ENCODE measurements around the gene SUMF2. TPM values are rescaled to one million over a fixed set of nuclear protein-coding genes. Genes with fewer than 3 reads are reported as not detected.
"Not testable (repeated sequence)": the region's sequence is repeated elsewhere in the genome, so short reads cannot be mapped to it uniquely, and the experiment has no call there.

The SUMF2 gene
- 40.3 TPM for total RNA-seq
- 10 to 100 TPM; 35.4 to 71.6 (median 53.2) TPM for polyA plus RNA-seq (ENCODE audit: insufficient read depth in 1 of 8, insufficient read length in 8 of 8, low replicate concordance in 1 of 8)
- long read RNA-seq, donor 1, partial matches to known transcripts = 5 of 9 reads
- long read RNA-seq, donor 1, other reads (novel, unspliced or antisense) = 0 of 9 reads
- long read RNA-seq, donor 2, partial matches to known transcripts = 0 of 3 reads
- long read RNA-seq, donor 2, other reads (novel, unspliced or antisense) = 0 of 3 reads
- long read RNA-seq, donor 3, partial matches to known transcripts = 0 of 48 reads
- long read RNA-seq, donor 3, other reads (novel, unspliced or antisense) = 39 of 48 reads
- long read RNA-seq, donor 4, partial matches to known transcripts = 0 of 17 reads
- long read RNA-seq, donor 4, other reads (novel, unspliced or antisense) = 9 of 17 reads
- long read RNA-seq, donor 5, transcript SUMF2-208 (9 exons, 2,052 nt) = major isoform, 13 of 1,751 reads
- long read RNA-seq, donor 5, partial matches to known transcripts = 346 of 1,751 reads
- long read RNA-seq, donor 5, other reads (novel, unspliced or antisense) = 1,384 of 1,751 reads
- long read RNA-seq, donor 6, transcript SUMF2-208 (9 exons, 2,052 nt) = major isoform, 9 of 17 reads
- long read RNA-seq, donor 6, partial matches to known transcripts = 0 of 17 reads
- long read RNA-seq, donor 6, other reads (novel, unspliced or antisense) = 0 of 17 reads
- long read RNA-seq, donor 7, transcript SUMF2-208 (9 exons, 2,052 nt) = major isoform, 5 of 15 reads
- long read RNA-seq, donor 7, partial matches to known transcripts = 0 of 15 reads
- long read RNA-seq, donor 7, other reads (novel, unspliced or antisense) = 5 of 15 reads
- long read RNA-seq, donor 8, partial matches to known transcripts = 0 of 6 reads
- long read RNA-seq, donor 8, other reads (novel, unspliced or antisense) = 0 of 6 reads
- long read RNA-seq, donor 9, partial matches to known transcripts = 0 of 5 reads
- long read RNA-seq, donor 9, other reads (novel, unspliced or antisense) = 0 of 5 reads
- long read RNA-seq, donor 10, partial matches to known transcripts = 578 of 1,175 reads
- long read RNA-seq, donor 10, other reads (novel, unspliced or antisense) = 587 of 1,175 reads
- long read RNA-seq, donor 11, transcript SUMF2-208 (9 exons, 2,052 nt) = major isoform, 6 of 17 reads
- long read RNA-seq, donor 11, partial matches to known transcripts = 5 of 17 reads
- long read RNA-seq, donor 11, other reads (novel, unspliced or antisense) = 0 of 17 reads

DNA sequence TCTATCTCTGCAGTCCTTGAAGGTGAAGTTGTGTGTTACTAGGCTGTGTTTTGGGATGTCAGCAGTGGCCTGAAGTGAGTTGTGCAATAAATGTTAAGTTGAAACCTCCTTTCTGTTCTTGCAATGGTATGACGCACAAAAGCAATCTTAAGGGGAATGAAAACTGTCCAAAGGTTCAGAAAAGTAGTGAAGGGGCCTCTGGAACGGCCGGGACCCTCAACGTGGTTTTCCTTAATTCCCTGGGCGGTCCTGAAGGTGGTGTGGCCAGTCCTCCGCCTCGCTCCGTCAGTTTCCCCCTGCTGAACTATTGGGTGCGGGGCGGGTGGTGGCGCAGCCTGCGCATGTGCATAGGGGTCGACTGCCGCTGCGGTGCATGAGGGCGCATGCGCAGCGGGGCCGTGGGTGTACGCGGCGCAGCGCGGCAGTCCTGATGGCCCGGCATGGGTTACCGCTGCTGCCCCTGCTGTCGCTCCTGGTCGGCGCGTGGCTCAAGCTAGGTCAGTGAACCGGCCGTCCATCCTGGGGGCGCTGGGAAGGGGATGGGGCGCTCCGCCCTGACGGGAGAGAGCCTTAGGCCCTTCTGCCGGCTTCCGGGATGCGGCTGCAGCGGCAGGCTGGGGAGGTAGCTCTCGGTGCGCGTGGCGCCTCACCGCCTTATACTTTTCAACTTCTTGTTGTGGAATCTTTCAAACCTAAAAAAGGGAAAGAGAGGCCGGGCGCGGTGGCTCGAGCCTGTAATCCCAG is at the start of gene SUMF2:
Gene SUMF2, plus strand, starts transcription at position 405 of the 744 bp plus-strand sequence. Its CDS starts 26 bp downstream, at position 431.
- peak; percentile 96 for DNase-seq
- WGBS (ENCODE audit: insufficient coverage) = under 1% methylated on average over 45 of the region's 49 CpGs
- Histone ChIP-seq H3K4me3 (ENCODE audit: low read length) (peak within 1 kb of the TSS; percentile 89), H3K27me3 (ENCODE audit: control insufficient read depth, insufficient read depth, low read length) (no peaks in the 10 kb centered on the region), H3K4me1 (ENCODE audit: control insufficient read depth, insufficient read depth, low read length) (no peaks in the 10 kb centered on the region), H3K9me3 (replicated peaks; ENCODE audit: control insufficient read depth, low read depth, low read length) (no peaks in the 10 kb centered on the region), H3K36me3 (ENCODE audit: control insufficient read depth, insufficient read depth, low read length) (peaks cover 42% of the 10 kb centered on the region), H3K27ac (ENCODE audit: low read length) (peak within 1 kb of the TSS; percentile 95)

DNA sequence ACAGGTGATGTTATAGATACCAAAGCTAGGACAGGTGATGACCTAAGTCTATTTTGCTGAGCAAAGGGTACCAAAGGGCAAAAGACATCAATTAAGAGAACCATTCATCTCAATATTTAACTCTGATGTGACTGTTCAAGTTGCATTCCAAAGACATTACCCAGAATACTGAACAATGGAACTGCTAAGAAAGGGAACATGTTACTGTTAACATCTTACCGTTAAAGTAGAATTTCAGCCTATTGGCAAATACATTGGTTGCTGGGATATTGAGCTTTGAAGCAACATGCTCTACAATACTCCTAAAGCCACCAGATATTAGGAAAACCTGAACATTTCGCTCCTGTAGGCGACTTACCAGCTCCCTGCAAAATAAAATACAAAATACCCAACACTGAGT is 47.1 kb upstream of the SUMF2 start:
- H3K36me3 ChIP-seq (ENCODE audit: control insufficient read depth, insufficient read depth, low read length) = peaks cover 25% of the 10 kb centered on the region
- WGBS (ENCODE audit: insufficient coverage) = no CpG with 5 or more reads among the region's 3 CpGs
- not testable (repeated sequence) for H3K4me3 ChIP-seq (ENCODE audit: low read length); H3K4me1 ChIP-seq (ENCODE audit: control insufficient read depth, insufficient read depth, low read length); H3K27ac ChIP-seq (ENCODE audit: low read length); H3K27me3 ChIP-seq (ENCODE audit: control insufficient read depth, insufficient read depth, low read length); DNase-seq; H3K9me3 ChIP-seq (replicated peaks; ENCODE audit: control insufficient read depth, low read depth, low read length)

DNA sequence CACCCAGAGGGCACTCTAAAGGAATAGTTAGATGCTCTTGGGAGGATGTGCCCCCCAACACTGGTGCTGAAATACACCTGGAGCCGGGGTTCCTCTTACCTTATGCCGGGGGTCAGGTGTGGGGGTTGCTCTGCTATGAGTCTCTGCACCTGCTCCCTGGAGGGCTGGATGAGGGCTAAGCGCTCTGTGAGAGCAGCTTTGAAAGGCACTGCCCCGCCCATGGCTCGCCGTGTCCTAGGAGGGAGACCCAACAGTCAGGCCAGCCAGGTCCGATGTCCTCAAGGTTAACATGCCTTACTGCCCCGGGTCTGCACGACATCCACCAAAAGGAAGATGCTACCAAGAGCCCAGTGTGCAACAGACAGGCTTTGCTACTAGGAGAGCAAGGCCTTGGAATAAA is 44.6 kb upstream of the SUMF2 start:
- DNase-seq = no peak
- no peaks in the 10 kb centered on the region for H3K4me1 ChIP-seq (ENCODE audit: control insufficient read depth, insufficient read depth, low read length)
- H3K9me3 ChIP-seq (replicated peaks; ENCODE audit: control insufficient read depth, low read depth, low read length) = no peaks in the 10 kb centered on the region
- no peak overlapping the region for H3K4me3 ChIP-seq (ENCODE audit: low read length)
- H3K36me3 ChIP-seq (ENCODE audit: control insufficient read depth, insufficient read depth, low read length) = peaks cover 20% of the 10 kb centered on the region
- no peak overlapping the region for H3K27ac ChIP-seq (ENCODE audit: low read length)
- no peaks in the 10 kb centered on the region for H3K27me3 ChIP-seq (ENCODE audit: control insufficient read depth, insufficient read depth, low read length)
- 93% methylated on average over 9 of the region's 9 CpGs for WGBS (ENCODE audit: insufficient coverage)

DNA sequence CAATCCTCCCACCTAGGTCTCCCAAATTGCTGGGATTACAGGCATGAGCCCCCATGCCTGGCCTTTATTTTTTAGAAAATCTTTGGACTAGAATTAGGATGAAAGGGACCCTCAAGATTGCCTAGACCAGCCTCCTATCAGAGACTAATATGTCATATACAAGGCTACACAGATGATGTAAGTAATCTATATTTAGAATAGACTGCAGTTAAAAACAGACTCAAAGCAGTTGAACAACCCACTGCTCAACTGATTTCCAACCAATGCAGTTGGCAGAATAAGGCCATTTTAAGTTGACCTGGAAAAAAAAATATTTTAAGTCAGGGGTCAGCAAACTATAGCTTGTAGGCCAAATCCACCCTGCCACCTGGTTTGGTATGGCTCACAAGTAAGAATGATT is 40.6 kb upstream of the SUMF2 start:
- no peaks in the 10 kb centered on the region for H3K4me1 ChIP-seq (ENCODE audit: control insufficient read depth, insufficient read depth, low read length)
- no peak for DNase-seq
- no peaks in the 10 kb centered on the region for H3K9me3 ChIP-seq (replicated peaks; ENCODE audit: control insufficient read depth, low read depth, low read length)
- H3K36me3 ChIP-seq (ENCODE audit: control insufficient read depth, insufficient read depth, low read length) = peaks cover 20% of the 10 kb centered on the region
- no peak overlapping the region for H3K4me3 ChIP-seq (ENCODE audit: low read length)
- H3K27ac ChIP-seq (ENCODE audit: low read length) = no peak overlapping the region
- no peaks in the 10 kb centered on the region for H3K27me3 ChIP-seq (ENCODE audit: control insufficient read depth, insufficient read depth, low read length)

DNA sequence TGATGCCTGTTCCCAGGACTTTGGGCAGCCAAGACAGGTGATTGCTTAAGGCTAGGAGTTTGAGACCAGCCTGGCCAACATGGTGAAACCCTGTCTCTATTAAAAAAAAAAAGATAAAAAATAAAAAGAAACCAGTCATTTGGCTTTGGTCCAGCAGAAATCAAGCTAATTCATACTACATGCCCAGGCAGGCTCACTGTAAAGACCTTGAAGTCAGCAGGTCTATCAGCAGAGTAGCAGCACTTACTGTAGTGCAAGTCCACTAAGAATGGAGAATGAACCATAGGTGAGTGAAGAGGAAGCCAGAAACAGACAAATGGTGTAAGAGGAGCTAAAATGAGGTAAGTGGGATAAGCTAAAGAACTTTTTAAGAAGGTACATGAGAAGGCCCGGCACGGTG is 37.5 kb upstream of the SUMF2 start:
- no peak overlapping the region for H3K27ac ChIP-seq (ENCODE audit: low read length)
- WGBS (ENCODE audit: insufficient coverage) = no CpG with 5 or more reads among the region's 2 CpGs

DNA sequence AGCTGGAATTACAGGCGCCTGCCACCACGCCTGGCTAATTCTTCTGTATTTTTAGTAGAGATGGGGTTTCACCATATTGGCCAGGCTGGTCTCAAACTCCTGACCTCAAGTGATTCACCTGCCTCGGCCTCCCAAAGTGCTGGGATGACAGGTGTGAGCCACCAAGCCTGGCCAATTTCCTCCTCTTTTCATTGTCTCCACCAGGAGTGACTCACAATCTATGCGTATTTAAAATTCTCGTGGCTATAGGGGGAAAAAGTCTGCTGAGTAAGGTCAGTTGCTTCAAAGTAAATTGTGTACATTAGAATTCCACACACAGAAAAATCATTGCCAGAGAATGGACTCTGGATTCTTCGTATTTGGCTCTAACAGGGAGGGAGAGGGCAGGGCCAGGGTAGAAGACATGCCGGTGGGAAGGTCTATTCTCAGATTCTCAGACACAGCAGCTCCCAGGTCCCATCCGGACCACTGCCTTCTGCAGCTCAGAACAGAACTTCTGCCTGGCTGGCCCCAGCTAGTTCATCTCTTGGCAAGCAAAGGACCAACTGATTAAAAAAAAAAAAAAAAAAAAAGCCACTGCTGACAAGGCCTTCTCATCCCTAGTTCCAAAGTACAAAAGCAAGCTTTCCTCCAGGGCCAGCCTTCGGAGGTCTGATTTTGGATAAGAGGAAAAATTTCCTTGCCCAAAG is 35.0 kb upstream of the SUMF2 start:
- 90% methylated on average over 2 of the region's 9 CpGs for WGBS (ENCODE audit: insufficient coverage)

More for the DNA sequence above, 37.5 kb upstream of the SUMF2 start:
- Histone ChIP-seq H3K4me1 (ENCODE audit: control insufficient read depth, insufficient read depth, low read length) (no peaks in the 10 kb centered on the region), H3K4me3 (ENCODE audit: low read length) (no peak overlapping the region), H3K36me3 (ENCODE audit: control insufficient read depth, insufficient read depth, low read length) (peaks cover 8% of the 10 kb centered on the region), H3K9me3 (replicated peaks; ENCODE audit: control insufficient read depth, low read depth, low read length) (no peaks in the 10 kb centered on the region), H3K27me3 (ENCODE audit: control insufficient read depth, insufficient read depth, low read length) (no peaks in the 10 kb centered on the region)
- no peak for DNase-seq

DNA sequence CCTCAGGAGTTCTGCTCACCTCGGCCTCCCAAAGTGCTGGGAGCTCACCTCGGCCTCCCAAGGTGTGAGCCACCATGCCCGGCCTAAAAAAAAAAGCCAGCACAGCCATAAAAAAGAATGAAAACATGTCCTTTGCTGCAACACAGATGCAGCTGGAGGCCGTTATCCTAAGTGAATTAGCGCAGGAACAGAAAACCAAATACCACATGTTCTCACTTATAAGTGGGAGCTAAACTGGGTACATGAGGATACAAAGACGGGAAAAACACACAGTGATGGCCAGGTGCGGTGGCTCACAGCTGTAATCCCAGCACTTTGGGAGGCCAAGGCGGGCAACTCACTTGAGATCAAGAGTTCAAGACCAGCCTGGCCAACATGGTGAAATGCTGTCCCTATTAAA is 33.7 kb upstream of the SUMF2 start:
- 51% methylated on average over 4 of the region's 8 CpGs for WGBS (ENCODE audit: insufficient coverage)
- DNase-seq = no peak
- H3K36me3 ChIP-seq (ENCODE audit: control insufficient read depth, insufficient read depth, low read length) = peaks cover 14% of the 10 kb centered on the region
- no peak overlapping the region for H3K27ac ChIP-seq (ENCODE audit: low read length)
- H3K4me3 ChIP-seq (ENCODE audit: low read length) = no peak overlapping the region
- H3K9me3 ChIP-seq (replicated peaks; ENCODE audit: control insufficient read depth, low read depth, low read length) = no peaks in the 10 kb centered on the region
- no peaks in the 10 kb centered on the region for H3K27me3 ChIP-seq (ENCODE audit: control insufficient read depth, insufficient read depth, low read length)
- no peaks in the 10 kb centered on the region for H3K4me1 ChIP-seq (ENCODE audit: control insufficient read depth, insufficient read depth, low read length)

More for the DNA sequence above, 35.0 kb upstream of the SUMF2 start:
- Histone ChIP-seq H3K9me3 (replicated peaks; ENCODE audit: control insufficient read depth, low read depth, low read length) (no peaks in the 10 kb centered on the region), H3K27me3 (ENCODE audit: control insufficient read depth, insufficient read depth, low read length) (no peaks in the 10 kb centered on the region), H3K36me3 (ENCODE audit: control insufficient read depth, insufficient read depth, low read length) (peaks cover 14% of the 10 kb centered on the region), H3K27ac (ENCODE audit: low read length) (no peak overlapping the region), H3K4me3 (ENCODE audit: low read length) (no peak overlapping the region), H3K4me1 (ENCODE audit: control insufficient read depth, insufficient read depth, low read length) (no peaks in the 10 kb centered on the region)
- DNase-seq = no peak

DNA sequence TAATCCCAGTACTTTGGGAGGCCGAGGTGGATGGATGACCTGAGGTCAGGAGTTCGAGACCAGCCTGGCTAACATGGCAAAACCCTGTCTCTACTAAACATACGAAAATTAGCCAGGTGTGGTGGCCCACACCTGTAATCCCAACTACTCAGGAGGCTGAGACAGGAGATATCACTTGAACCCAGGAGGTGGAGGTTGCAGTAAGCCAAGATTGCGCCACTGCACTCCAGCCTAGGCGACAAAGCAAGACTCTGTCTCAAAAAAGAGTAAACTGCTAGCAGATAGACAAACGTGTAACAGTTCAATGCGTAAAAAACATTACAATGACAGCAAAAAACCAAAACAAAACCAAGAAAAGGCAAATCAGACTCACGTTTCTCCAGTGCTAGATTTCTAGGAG is 32.5 kb upstream of the SUMF2 start:
- WGBS (ENCODE audit: insufficient coverage) = 92% methylated on average over 5 of the region's 8 CpGs
- not testable (repeated sequence) for H3K27me3 ChIP-seq (ENCODE audit: control insufficient read depth, insufficient read depth, low read length); H3K9me3 ChIP-seq (replicated peaks; ENCODE audit: control insufficient read depth, low read depth, low read length); DNase-seq; H3K4me1 ChIP-seq (ENCODE audit: control insufficient read depth, insufficient read depth, low read length); H3K4me3 ChIP-seq (ENCODE audit: low read length); H3K27ac ChIP-seq (ENCODE audit: low read length)
- peaks cover 14% of the 10 kb centered on the region for H3K36me3 ChIP-seq (ENCODE audit: control insufficient read depth, insufficient read depth, low read length)

DNA sequence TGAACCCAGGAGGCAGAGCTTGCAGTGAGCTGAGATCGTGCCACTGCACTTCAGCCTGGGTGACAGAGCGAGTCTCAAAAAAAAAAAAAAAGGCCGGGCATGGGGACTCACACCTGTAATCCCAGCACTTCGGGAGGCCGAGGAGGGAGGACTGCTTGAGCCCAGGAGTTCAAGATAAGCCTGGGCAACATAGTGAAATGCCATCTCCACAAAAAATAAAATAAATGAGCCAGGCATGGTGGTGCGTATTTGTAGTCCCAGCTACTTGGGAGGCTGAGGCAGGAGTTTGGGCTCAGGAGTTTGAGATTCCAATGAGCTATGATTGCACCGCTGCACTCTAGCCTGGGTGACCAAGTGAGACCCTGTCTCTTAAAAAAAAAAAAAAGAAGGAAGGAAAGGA is 31.5 kb upstream of the SUMF2 start:
- H3K9me3 ChIP-seq (replicated peaks; ENCODE audit: control insufficient read depth, low read depth, low read length); H3K27ac ChIP-seq (ENCODE audit: low read length); H3K27me3 ChIP-seq (ENCODE audit: control insufficient read depth, insufficient read depth, low read length); DNase-seq; H3K4me1 ChIP-seq (ENCODE audit: control insufficient read depth, insufficient read depth, low read length); H3K4me3 ChIP-seq (ENCODE audit: low read length): not testable (repeated sequence)
- peaks cover 11% of the 10 kb centered on the region for H3K36me3 ChIP-seq (ENCODE audit: control insufficient read depth, insufficient read depth, low read length)
- WGBS (ENCODE audit: insufficient coverage) = 100% methylated on average over 1 of the region's 7 CpGs
